T follicular helper cell (primary cell): ENCODE data around the gene MAP3K5.
"Not testable (repeated sequence)": the region's sequence is repeated elsewhere in the genome, so short reads cannot be mapped to it uniquely, and the experiment has no call there.

Source experiments
- DNase-seq: peaks from one replicate; pipeline ENCODE4 v3.0.0-alpha.2; 2020; ENCODE audit warnings: low read depth

The MAP3K5 gene

DNA sequence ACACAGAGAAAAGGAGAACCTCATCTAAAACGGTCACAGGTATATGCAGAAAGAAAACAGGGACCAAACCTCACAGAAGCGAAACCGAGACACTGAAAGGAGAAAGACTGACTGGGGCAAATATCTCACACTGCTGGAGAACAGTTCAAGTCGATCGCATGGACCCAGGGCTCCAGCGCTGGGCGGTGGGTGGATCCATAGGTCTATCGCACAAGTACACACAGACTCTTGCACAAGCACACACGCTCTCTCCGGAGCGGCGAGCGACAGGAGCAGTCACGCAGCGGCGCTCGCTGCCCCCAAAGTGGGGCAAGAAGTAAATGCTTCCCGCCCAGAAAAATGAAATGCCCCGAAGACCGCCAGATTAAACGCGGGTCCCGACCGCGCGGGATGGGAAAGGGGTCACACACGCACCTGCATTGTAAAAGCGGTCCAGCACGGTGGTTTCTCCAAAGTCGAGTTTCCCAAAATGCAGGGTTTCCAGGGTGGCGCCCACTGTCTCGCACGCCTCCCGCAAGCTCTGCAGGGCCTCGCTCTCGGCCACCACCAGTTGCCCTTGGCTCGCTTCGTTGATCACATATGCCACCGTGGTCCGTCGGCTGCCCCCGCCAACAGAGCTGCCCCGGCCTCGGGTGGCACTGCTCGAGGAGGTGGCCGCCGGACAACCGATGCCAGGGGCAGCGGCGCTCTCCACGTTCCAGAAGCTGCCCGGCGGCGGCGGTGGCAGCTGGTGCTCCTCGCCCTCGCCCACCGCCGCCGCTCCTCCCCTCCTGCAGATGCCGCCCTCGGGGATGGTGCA, 782 bp downstream of the MAP3K5 start:
- DNase-seq = peak; percentile 40

- no peak for DNase-seq
Measured at GRCh38 chr6:136790411-136791295, 1.6 kb downstream of the MAP3K5 start.

GRCh38 chr6:136789440-136789839, 2.8 kb downstream of the MAP3K5 start:
- not testable (repeated sequence) for DNase-seq

DNA sequence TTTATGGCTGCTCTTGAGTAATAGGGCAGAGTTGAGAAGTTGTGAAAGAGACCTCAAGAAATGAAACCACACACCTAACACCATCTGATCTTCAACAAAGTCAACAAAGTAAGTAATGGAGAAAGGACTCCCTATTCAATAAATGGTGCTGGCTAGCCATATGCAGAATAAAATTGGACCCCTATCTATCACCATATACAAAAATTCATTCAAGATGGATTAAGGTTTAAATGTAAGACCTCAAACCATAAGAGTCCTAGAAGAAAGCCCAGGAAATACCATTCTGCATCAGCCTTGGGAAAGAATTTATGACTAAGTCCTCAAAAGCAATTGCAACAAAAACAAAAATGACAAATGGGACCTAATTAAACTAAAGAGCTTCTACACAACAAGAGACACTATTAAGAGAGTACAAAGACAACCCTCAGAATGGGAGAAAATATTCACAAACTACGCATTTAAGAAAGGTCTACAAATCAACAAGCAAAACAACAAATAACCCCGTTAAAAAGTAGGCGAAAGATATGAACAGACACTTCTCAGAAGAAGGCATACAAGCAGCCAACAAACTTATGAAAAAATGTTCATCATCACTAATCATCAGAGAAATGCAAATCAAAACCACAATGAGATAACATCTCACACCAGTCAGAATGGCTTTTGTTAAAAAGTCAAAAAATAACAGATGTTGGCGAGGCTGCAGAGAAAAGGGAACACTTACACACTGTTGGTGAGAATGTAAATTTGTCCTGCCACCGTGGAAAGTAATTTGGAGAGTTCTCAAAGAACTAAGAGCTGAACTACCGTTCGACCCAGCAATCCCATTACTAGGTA, 4.0 kb downstream of the MAP3K5 start:
- DNase-seq = no peak

DNA sequence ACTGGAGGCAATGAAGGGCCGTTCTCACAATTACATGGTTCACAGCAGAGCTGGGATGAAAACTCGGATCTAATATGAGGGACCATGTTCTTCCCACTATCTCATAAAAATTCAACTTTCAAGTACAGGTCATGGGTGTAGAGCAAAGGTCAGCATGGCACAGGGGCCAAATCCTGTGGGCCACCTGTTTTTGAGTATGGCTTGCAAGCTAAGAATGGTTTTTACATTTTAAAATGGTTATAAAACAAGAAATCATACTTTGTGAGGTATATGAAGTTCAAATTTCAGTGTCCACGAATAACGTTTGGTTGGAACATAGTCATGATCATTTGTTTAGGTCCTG, 4.6 kb downstream of the MAP3K5 start:
- no peak for DNase-seq

- DNase-seq = no peak
Measured at GRCh38 chr6:136786658-136787057, 5.6 kb downstream of the MAP3K5 start.

DNA sequence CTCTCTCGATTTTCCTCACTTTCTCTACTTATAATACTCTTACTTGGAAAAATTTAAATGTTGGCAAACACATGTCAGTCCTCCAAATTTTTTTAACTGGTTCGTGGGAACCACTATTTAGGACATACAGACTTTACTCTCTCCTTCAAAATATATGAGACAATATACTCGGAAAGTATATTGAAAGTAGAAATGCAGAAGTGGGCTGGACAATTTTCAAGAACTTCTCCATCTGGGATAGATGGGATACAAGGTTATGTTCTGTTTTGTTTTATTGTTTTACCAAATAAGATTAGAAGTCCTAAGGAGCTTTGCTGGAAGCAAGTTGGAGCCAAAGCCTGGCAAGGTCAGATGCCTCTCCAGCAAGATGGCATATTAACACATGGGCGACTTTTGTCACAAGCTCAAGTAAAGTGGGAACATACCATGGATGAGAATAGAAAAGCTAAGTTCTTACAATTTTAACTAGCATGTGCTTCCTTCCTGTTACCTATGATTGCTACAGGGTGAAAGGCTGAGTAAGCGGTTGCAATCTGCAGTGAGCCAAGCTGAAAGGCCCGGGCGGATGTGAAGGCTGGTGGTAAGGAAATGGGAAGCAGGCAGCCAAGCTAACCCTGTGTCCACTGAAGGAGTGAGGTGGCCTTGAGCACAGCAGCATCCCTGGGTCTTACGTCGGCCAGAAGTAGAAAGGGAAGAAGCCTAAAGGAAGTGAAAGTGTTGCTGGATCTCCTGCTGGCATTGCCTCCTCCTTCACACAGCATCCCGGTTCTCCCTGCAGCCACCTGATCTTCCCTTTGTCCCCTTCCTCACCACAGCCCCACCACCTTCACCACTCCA, 7.1 kb downstream of the MAP3K5 start:
- DNase-seq = no peak

DNA sequence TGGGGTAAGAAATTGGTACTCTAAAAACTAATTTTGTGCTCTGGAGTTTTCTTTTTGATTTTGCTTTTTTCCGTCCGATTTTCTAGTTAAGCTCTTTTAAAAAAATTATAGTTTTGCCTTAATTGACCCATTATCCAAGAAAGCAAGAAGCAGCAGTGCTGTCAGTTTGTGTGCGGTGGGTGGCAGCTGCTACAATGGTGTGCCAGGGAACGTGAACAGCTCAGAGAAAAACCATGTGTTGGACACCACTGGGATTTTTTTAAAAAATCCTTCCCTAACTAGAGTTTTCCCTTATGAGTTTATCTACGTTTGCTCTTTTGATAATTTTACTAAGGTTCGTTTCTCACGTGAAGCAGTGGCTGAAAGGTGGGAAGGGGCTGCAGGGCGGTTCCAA, 8.0 kb downstream of the MAP3K5 start:
- DNase-seq = no peak

- no peak for DNase-seq
Measured at GRCh38 chr6:136783495-136784270, 8.6 kb downstream of the MAP3K5 start.

GRCh38 chr6:136783021-136783420, 9.3 kb downstream of the MAP3K5 start:
- DNase-seq = no peak

DNA sequence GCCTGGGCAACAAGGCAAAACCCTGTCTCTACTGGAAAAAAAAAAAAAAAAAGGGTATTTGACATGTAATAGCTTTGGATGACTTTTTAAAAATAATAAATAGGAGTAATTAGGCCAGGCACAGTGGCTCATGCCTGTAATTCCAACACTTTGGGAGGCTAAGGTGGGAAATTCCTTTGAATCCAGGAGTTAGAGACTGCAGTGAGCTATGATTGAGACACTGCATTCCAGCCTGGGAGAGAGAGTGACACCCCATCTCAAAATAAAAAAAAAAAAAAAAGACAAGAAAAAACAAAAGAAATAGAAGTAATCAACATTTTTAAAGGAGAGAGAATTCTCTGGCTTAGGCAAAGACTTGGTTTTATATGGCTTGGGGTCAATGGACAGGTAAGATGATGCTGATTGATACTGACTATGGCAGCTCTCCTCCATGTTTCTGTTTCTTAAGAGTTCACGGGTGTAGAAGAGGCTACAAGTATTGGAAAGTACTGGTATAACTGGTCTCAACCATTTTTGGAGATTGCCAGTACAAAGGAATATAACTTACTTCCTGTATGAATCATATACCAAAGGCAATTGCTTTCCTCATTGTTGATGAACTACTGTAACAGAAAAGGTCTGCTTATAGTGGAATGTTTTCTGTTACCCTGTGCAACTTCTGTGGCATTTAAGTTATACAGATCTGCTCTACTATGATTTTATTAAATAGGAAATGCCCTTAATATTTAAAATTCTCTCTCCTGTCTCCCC, 10.1 kb downstream of the MAP3K5 start:
- no peak for DNase-seq

- DNase-seq = no peak
Measured at GRCh38 chr6:136780972-136781371, 11.3 kb downstream of the MAP3K5 start.

GRCh38 chr6:136779682-136780081, 12.6 kb downstream of the MAP3K5 start:
- no peak for DNase-seq

GRCh38 chr6:136777651-136778050, 14.6 kb downstream of the MAP3K5 start:
- no peak for DNase-seq

- DNase-seq = no peak
Measured at GRCh38 chr6:136775548-136775947, 16.7 kb downstream of the MAP3K5 start.

DNA sequence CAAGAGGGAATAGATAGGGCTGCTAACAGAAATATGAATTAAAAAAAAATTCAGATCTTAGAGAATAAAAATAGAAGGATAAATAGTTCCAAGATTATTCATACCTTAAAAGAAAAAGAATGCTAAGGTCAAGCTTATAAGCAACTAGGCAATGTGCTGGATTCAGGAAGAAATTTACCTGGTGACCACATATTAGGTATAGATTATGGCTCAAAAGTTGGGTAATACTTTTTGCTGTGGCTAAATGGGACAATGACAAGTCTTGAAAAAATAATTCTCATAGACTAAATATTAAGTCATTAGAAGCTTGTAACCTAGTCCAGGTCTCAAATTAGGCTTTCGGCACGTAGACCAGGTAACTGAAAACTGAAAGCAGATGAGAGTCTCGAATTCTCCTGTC, 17.2 kb downstream of the MAP3K5 start:
- DNase-seq = no peak

- DNase-seq = no peak
Measured at GRCh38 chr6:136774228-136775041, 17.8 kb downstream of the MAP3K5 start.

- no peak for DNase-seq
Measured at GRCh38 chr6:136773473-136773796, 18.8 kb downstream of the MAP3K5 start.
